Thyroid gland (tissue), 4 donors: ENCODE measurements around the gene IRF7. TPM values are rescaled to one million over a fixed set of nuclear protein-coding genes. Genes with fewer than 3 reads are reported as not detected.

Experiments used
- DNase-seq, 2 donors: peaks; one replicate each; pipeline ENCODE4 v3.0.0-alpha.2; 2019
- H3K27ac ChIP-seq, 3 donors: fragments of 200-600 bp; sonication (generic); 1 replicate in 2 of 3; 2 replicates in 1 of 3; pipeline ENCODE4 v1.5.1; 2016 to 2019; ENCODE audit warnings: mild to moderate bottlenecking in 1 of 3, moderate library complexity in 1 of 3
- H3K27me3 ChIP-seq: fragments of 200-600 bp; sonication (generic); one replicate; pipeline ENCODE4 v1.5.1; 2019
- H3K36me3 ChIP-seq, 2 donors: fragments of 200-600 bp; sonication (generic); one replicate each; pipeline ENCODE4 v1.5.1; 2016 to 2019
- H3K4me1 ChIP-seq, 2 donors: fragments of 200-600 bp; sonication (generic); one replicate each; pipeline ENCODE4 v1.5.1; 2017 to 2019
- H3K4me3 ChIP-seq, 3 donors: fragments of 200-600 bp; sonication (generic); replicated peaks in 1 of 3; 1 replicate in 2 of 3; 2 replicates in 1 of 3; pipeline ENCODE4 v1.5.1; 2016; ENCODE audit warnings: mild to moderate bottlenecking in 1 of 3
- H3K9me3 ChIP-seq: fragments of 200-600 bp; sonication (generic); one replicate; pipeline ENCODE4 v1.5.1; 2017
- CTCF ChIP-seq, 6 experiments: fragments of 200-600 bp in 3 of 6; fragments of 450-650 bp in 3 of 6; sonication (generic) in 3 of 6; IDR thresholded peaks; one replicate each; pipeline ENCODE4 v1.5.1; 2016 to 2019; ENCODE audit warnings: antibody characterized with exemption in 6 of 6, mild to moderate bottlenecking in 2 of 6, inconsistent platforms in 1 of 6, moderate library complexity in 1 of 6
- POLR2A ChIP-seq, 2 donors: fragments of 450-650 bp; IDR thresholded peaks; one replicate each; pipeline ENCODE4 v1.6.1; 2017; ENCODE audit warnings: antibody characterized with exemption in 2 of 2, mild to moderate bottlenecking in 2 of 2, moderate library complexity in 1 of 2
- WGBS, 2 donors: methylation state at CpG; one replicate each; pipeline ENCODE4 v1.1.5; 2017; 5-methylcytosine and 5-hydroxymethylcytosine counted together
- intact Hi-C: fragments of 100-400 bp; cut with DNase I; formaldehyde crosslinking; loops from one replicate; pipeline ENCODE4 v1.15.1; 2023
- total RNA-seq, 4 donors: library from RNA; depleted of rRNA; stranded (reverse); fragments of >200 nt; gene quantifications; one replicate each; pipeline ENCODE4 v1.2.3, GENCODE V29; 2016

The IRF7 gene
- total RNA-seq, 4 donors from 2014 or later: 15.4 to 42.4 (median 29.1) TPM

DNA sequence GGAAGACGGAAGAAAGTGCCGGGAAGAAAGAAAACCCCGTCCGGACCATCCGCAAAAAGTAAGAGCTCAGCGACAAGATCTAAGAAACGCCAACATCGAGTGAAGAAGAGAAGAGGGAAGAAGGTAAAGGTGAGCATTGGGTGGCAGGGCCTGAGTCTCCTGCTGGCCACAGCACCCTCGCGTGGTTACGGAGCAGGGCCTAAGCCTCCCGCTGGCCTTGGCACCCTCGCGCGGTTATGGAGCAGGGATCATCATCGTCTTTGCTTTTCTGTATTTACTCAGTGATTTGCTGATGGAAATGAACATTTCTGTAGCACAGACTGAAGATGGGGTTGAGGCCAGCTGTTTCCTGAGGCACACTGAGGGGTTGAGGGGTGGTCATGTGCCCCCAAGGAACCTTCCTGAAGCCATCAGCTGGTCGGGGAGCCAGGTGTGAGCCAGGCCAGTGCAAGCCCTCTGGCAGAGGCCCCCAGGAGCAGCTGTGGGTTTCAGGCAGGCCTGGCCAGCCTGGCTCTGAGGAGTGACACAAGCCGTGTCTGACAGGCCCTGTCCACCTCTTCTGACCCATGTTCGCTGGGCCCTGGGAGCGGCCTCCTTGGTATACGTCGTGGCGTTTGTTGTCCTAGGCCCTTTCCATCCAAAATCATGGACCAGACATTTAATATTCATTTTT is 14.0 kb downstream of the IRF7 start:
- TF ChIP-seq POLR2A (IDR thresholded peaks at IDR 0.05): no peak
- no peak for TF ChIP-seq CTCF (IDR thresholded peaks at IDR 0.05)
- H3K9me3 ChIP-seq: no peaks in the 10 kb centered on the region
- intact Hi-C loops: no loop called here
- no peak for DNase-seq
- H3K4me1 ChIP-seq: no peaks in the 10 kb centered on the region
- H3K4me3 ChIP-seq: no peak overlapping the region
- no peak overlapping the region for H3K27ac ChIP-seq
- peaks cover 66 to 86% of the 10 kb centered on the region in 2 donors for H3K36me3 ChIP-seq
- no peaks in the 10 kb centered on the region for H3K27me3 ChIP-seq
- 94 to 96% methylated on average over 23 of the region's 23 CpGs for WGBS, 2 donors

DNA sequence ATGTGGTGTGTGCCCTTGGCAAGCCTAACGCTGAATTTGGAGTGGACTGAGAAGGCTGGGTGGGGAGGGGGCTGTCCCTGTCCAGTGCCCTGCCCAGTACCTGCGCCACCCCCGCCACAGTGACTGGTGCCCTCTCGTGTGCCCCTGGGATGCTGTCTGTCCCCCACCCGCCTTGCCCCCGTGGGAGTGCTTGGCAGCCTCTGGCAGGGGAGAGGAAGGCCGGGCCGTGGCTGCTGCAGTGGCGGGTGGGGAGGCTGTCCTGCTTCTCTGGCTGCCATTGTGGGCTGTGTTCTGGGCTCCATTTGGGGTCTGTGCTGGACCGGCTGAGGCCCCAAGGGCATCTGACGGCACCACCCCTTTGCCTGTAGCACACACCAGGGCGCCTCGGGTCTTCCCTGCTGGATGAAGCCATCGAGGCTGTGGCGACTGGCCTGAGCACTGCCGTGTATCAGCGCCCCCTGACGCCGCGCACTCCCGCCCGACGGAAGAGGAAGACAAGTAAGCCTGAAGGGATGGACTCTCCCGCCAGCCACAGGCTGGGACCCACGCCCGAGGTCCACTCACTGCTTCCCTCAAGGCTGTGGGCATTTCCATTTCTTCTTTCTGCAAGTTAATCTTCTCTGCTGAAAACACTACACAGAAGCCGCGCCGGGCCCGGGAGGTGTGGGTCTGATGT is 17.6 kb downstream of the IRF7 start:
- 96 to 99% methylated on average over 19 to 29 of the region's 30 CpGs for WGBS, 2 donors
- peaks cover 63 to 80% of the 10 kb centered on the region in 2 donors for H3K36me3 ChIP-seq

GRCh38 chr11:597166-597725 is 18.5 kb downstream of the IRF7 start:
- Histone ChIP-seq H3K27me3 (no peaks in the 10 kb centered on the region), H3K9me3 (no peaks in the 10 kb centered on the region), H3K36me3 (peaks cover 70 to 83% of the 10 kb centered on the region in 2 donors), H3K4me1 (no peaks in the 10 kb centered on the region), H3K27ac (no peak overlapping the region), H3K4me3 (no peak overlapping the region)
- intact Hi-C loops: no loop called here
- TF ChIP-seq POLR2A (IDR thresholded peaks at IDR 0.05) (no peak), CTCF (IDR thresholded peaks at IDR 0.05) (no peak)
- DNase-seq: no peak
- 85 to 87% methylated on average over 4 to 10 of the region's 29 CpGs for WGBS, 2 donors

More for the DNA sequence above, 17.6 kb downstream of the IRF7 start:
- intact Hi-C loops: no loop called here
- TF ChIP-seq CTCF (IDR thresholded peaks at IDR 0.05) (no peak), POLR2A (IDR thresholded peaks at IDR 0.05) (no peak)
- H3K27ac ChIP-seq: no peak overlapping the region
- H3K4me1 ChIP-seq: no peaks in the 10 kb centered on the region
- H3K27me3 ChIP-seq: no peaks in the 10 kb centered on the region
- H3K4me3 ChIP-seq: no peak overlapping the region
- DNase-seq: no peak
- no peaks in the 10 kb centered on the region for H3K9me3 ChIP-seq

DNA sequence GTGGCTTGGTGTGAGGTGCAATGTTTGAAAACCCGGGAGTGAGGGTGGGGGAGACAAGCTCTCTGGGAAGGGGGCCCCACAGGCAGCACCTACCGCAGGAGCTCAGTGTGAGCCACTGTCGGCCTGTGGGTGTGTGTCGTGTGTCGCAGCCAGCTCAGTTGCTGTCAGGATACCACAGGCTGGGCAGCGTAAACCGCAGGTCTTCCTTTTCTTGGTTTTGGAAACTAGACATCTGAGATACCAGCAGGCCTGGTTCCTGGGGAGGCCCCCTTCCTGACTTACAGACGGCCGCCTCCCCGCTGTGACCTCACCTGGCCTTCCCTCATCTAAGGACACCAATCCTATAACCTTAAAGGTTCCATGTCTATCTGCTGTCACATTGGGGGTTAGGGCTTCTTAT is 19.4 kb downstream of the IRF7 start:
- no peak for DNase-seq
- no peaks in the 10 kb centered on the region for H3K4me1 ChIP-seq
- TF ChIP-seq POLR2A (IDR thresholded peaks at IDR 0.05) (no peak), CTCF (IDR thresholded peaks at IDR 0.05) (no peak)
- H3K27ac ChIP-seq: no peak overlapping the region
- H3K36me3 ChIP-seq: peaks cover 68 to 79% of the 10 kb centered on the region in 2 donors
- 85 to 95% methylated on average over 9 of the region's 10 CpGs for WGBS, 2 donors
- no peaks in the 10 kb centered on the region for H3K27me3 ChIP-seq
- intact Hi-C loops: no loop called here
- no peaks in the 10 kb centered on the region for H3K9me3 ChIP-seq
- no peak overlapping the region for H3K4me3 ChIP-seq

DNA sequence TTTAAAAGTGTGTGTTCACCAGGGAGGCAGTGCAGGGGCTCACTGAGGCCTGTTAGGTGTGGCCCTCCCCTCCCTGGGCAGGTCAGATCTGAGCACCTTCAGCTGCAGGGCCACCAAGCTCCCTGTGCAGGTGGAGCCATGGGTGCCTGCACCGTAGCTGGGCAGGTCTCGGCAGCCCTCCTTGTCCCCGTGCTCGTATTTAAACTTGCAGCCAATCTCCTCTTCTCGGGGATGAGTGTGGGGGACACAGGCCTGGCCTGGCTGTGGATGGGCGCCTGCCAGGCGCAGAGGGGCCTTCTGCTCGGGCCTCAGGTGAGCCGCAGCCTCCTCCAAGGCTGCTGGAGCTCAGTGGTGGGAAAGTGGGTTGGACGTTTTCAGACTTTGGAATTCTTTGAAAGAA is 20.4 kb downstream of the IRF7 start:
- WGBS, 2 donors: 93 to 96% methylated on average over 6 to 9 of the region's 10 CpGs
- H3K4me3 ChIP-seq: no peak overlapping the region
- no peaks in the 10 kb centered on the region for H3K27me3 ChIP-seq
- H3K9me3 ChIP-seq: no peaks in the 10 kb centered on the region
- no peak for TF ChIP-seq CTCF (IDR thresholded peaks at IDR 0.05)
- no peak for TF ChIP-seq POLR2A (IDR thresholded peaks at IDR 0.05)
- no peaks in the 10 kb centered on the region for H3K4me1 ChIP-seq
- intact Hi-C loops: no loop called here
- peaks cover 66 to 78% of the 10 kb centered on the region in 2 donors for H3K36me3 ChIP-seq
- no peak overlapping the region for H3K27ac ChIP-seq
- no peak for DNase-seq
